Left ventricle myocardium inferior (tissue), 1 donor: ENCODE data around the gene IPPK. TPM values are rescaled to one million over a fixed set of nuclear protein-coding genes. Genes with fewer than 3 reads are reported as not detected.

Experiments used
- DNase-seq: peaks from one replicate; pipeline ENCODE4 v3.0.0-alpha.2; 2020
- H3K27ac ChIP-seq: fragments of 200-600 bp; replicated peaks from 2 replicates; pipeline ENCODE4 v1.8.0; 2021
- H3K27me3 ChIP-seq: fragments of 200-600 bp; 2 replicates; pipeline ENCODE4 v1.8.0; 2021; ENCODE audit warnings: low read depth
- H3K36me3 ChIP-seq: fragments of 200-600 bp; 2 replicates; pipeline ENCODE4 v1.8.0; 2021
- H3K4me1 ChIP-seq: fragments of 200-600 bp; 2 replicates; pipeline ENCODE4 v1.8.0; 2021
- H3K4me3 ChIP-seq: fragments of 200-600 bp; 2 replicates; pipeline ENCODE4 v1.8.0; 2021; ENCODE audit warnings: mild to moderate bottlenecking, moderate library complexity
- H3K9me3 ChIP-seq: fragments of 200-600 bp; replicated peaks from 2 replicates; pipeline ENCODE4 v1.8.0; 2021
- CTCF ChIP-seq: fragments of 200-600 bp; IDR thresholded peaks from 2 replicates; pipeline ENCODE4 v1.8.0; 2021; ENCODE audit warnings: antibody characterized with exemption, mild to moderate bottlenecking, borderline replicate concordance
- intact Hi-C: fragments of 100-400 bp; cut with micrococcal nuclease; formaldehyde crosslinking; loops from one replicate; pipeline ENCODE4 v1.11.0; 2022
- total RNA-seq: library from RNA; stranded (reverse); fragmentation: NEBNext Ultra II Directional; extraction: Animal tissue kit (Norgen Biotek cat#: 25700); gene quantifications from one replicate; pipeline ENCODE4 v1.2.1, GENCODE V29; 2021
- donor health status: DM: no; HTN: yes; CAD: no; lungs with severe emphysema.

Gene IPPK
- total RNA-seq, 1 donor from 2014 or later = 7.3 TPM

GRCh38 chr9:92603100-92603499 is 66.8 kb downstream of the IPPK start:
- H3K27ac ChIP-seq = peak overlapping the region; percentile 84

GRCh38 chr9:92602413-92602812 is 67.5 kb downstream of the IPPK start:
- intact Hi-C loops = no loop called here
- peak overlapping the region; percentile 84 for H3K27ac ChIP-seq
- no peak for TF ChIP-seq CTCF
- no peaks in the 10 kb centered on the region for H3K36me3 ChIP-seq
- H3K4me3 ChIP-seq = no peak overlapping the region
- no peaks in the 10 kb centered on the region for H3K27me3 ChIP-seq
- H3K4me1 ChIP-seq = peaks cover 45% of the 10 kb centered on the region
- no peak for DNase-seq
- peaks cover 18% of the 10 kb centered on the region for H3K9me3 ChIP-seq

More at GRCh38 chr9:92603100-92603499, 66.8 kb downstream of the IPPK start:
- peaks cover 18% of the 10 kb centered on the region for H3K9me3 ChIP-seq
- no peak for TF ChIP-seq CTCF
- intact Hi-C loops = no loop called here
- H3K4me1 ChIP-seq = peaks cover 45% of the 10 kb centered on the region
- DNase-seq = no peak
- no peak overlapping the region for H3K4me3 ChIP-seq
- no peaks in the 10 kb centered on the region for H3K36me3 ChIP-seq
- no peaks in the 10 kb centered on the region for H3K27me3 ChIP-seq

GRCh38 chr9:92601451-92601850 is 68.5 kb downstream of the IPPK start:
- DNase-seq = no peak
- H3K4me1 ChIP-seq = peaks cover 44% of the 10 kb centered on the region
- H3K36me3 ChIP-seq = no peaks in the 10 kb centered on the region
- H3K9me3 ChIP-seq = peaks cover 18% of the 10 kb centered on the region
- no peaks in the 10 kb centered on the region for H3K27me3 ChIP-seq
- peak overlapping the region; percentile 23 for H3K4me3 ChIP-seq
- no peak for TF ChIP-seq CTCF
- peak overlapping the region; percentile 84 for H3K27ac ChIP-seq
- intact Hi-C loops = no loop called here

- H3K36me3 ChIP-seq = no peaks in the 10 kb centered on the region
- peak overlapping the region; percentile 23 for H3K4me3 ChIP-seq
- peaks cover 43% of the 10 kb centered on the region for H3K4me1 ChIP-seq
- DNase-seq = no peak
- peaks cover 15% of the 10 kb centered on the region for H3K9me3 ChIP-seq
- no peaks in the 10 kb centered on the region for H3K27me3 ChIP-seq
- intact Hi-C loops = no loop called here
- no peak for TF ChIP-seq CTCF
- H3K27ac ChIP-seq = peak overlapping the region; percentile 84
Observed at GRCh38 chr9:92600462-92601261, 69.3 kb downstream of the IPPK start.

- Histone ChIP-seq H3K9me3 (peaks cover 8% of the 10 kb centered on the region), H3K4me3 (peak overlapping the region; percentile 23), H3K36me3 (no peaks in the 10 kb centered on the region), H3K27ac (peak overlapping the region; percentile 84), H3K27me3 (no peaks in the 10 kb centered on the region), H3K4me1 (peaks cover 43% of the 10 kb centered on the region)
- intact Hi-C loops = no loop called here
- no peak for DNase-seq
- TF ChIP-seq CTCF = no peak
Observed at GRCh38 chr9:92599938-92600461, 69.9 kb downstream of the IPPK start.
